ENCODE results near the gene FAM114A1. TPM values are rescaled to one million over a fixed set of nuclear protein-coding genes. Genes with fewer than 3 reads are reported as not detected.

The FAM114A1 gene
- total RNA-seq, 1 donor from 2014 or later, result 7.4 TPM

GRCh38 chr4:38902695-38903094, 35.1 kb downstream of the FAM114A1 start:
- no peak for TF ChIP-seq EZH2 (IDR thresholded peaks at IDR 0.05)
- TF ChIP-seq CTCF (IDR thresholded peaks at IDR 0.05), result peak; percentile 63
- Mint-ChIP-seq H3K36me3 (no peaks in the 10 kb centered on the region), H3K4me1 (peaks cover 4% of the 10 kb centered on the region), H3K27me3 (ENCODE audit: insufficient read depth, low read depth) (no peaks in the 10 kb centered on the region), H3K9me3 (no peaks in the 10 kb centered on the region), H3K27ac (no peak overlapping the region), H3K4me3 (no peak overlapping the region)
- Histone ChIP-seq H2AFZ (replicated peaks) (no peak overlapping the region), H3F3A (ENCODE audit: low read depth) (no peaks in the 10 kb centered on the region), H3K4me1 (no peaks in the 10 kb centered on the region), H3K9ac (no peak overlapping the region), H3K79me2 (ENCODE audit: low read depth) (no peaks in the 10 kb centered on the region), H3K27me3 (no peaks in the 10 kb centered on the region), H3K27ac (no peak overlapping the region), H4K20me1 (ENCODE audit: low read depth) (no peaks in the 10 kb centered on the region), H3K9me3 (ENCODE audit: low read depth) (no peaks in the 10 kb centered on the region), H3K4me3 (no peak overlapping the region), H3K4me2 (no peak overlapping the region), H3K36me3 (no peaks in the 10 kb centered on the region)
- DNase-seq (ENCODE audit: low spot score), result peak; percentile 21

- Histone ChIP-seq H3K27me3 (no peaks in the 10 kb centered on the region), H3K9ac (no peak overlapping the region), H3K4me3 (no peak overlapping the region), H3K9me3 (ENCODE audit: low read depth) (no peaks in the 10 kb centered on the region), H2AFZ (replicated peaks) (peak overlapping the region; percentile 32), H3F3A (ENCODE audit: low read depth) (no peaks in the 10 kb centered on the region), H3K27ac (no peak overlapping the region), H4K20me1 (ENCODE audit: low read depth) (no peaks in the 10 kb centered on the region), H3K4me1 (no peaks in the 10 kb centered on the region), H3K79me2 (ENCODE audit: low read depth) (no peaks in the 10 kb centered on the region), H3K4me2 (no peak overlapping the region), H3K36me3 (no peaks in the 10 kb centered on the region)
- Mint-ChIP-seq H3K4me3 (no peak overlapping the region), H3K4me1 (peaks cover 4% of the 10 kb centered on the region), H3K27me3 (ENCODE audit: insufficient read depth, low read depth) (no peaks in the 10 kb centered on the region), H3K27ac (no peak overlapping the region), H3K36me3 (no peaks in the 10 kb centered on the region), H3K9me3 (no peaks in the 10 kb centered on the region)
- no peak for DNase-seq (ENCODE audit: low spot score)
- no peak for TF ChIP-seq EZH2phosphoT487 (IDR thresholded peaks at IDR 0.05)
These were observed 36.6 kb downstream of the FAM114A1 start for GRCh38 chr4:38904090-38904666.

GRCh38 chr4:38904682-38905081, 37.1 kb downstream of the FAM114A1 start:
- no peak overlapping the region for H3K4me2 ChIP-seq
- no peaks in the 10 kb centered on the region for H3K9me3 Mint-ChIP-seq
- no peak for DNase-seq (ENCODE audit: low spot score)
- no peaks in the 10 kb centered on the region for H4K20me1 ChIP-seq (ENCODE audit: low read depth)
- no peak overlapping the region for H2AFZ ChIP-seq (replicated peaks)
- H3F3A ChIP-seq (ENCODE audit: low read depth), result no peaks in the 10 kb centered on the region
- no peak for TF ChIP-seq CTCF (IDR thresholded peaks at IDR 0.05)
- TF ChIP-seq EZH2phosphoT487 (IDR thresholded peaks at IDR 0.05), result no peak
- no peak for TF ChIP-seq EZH2 (IDR thresholded peaks at IDR 0.05)
- no peaks in the 10 kb centered on the region for H3K36me3 ChIP-seq
- no peaks in the 10 kb centered on the region for H3K79me2 ChIP-seq (ENCODE audit: low read depth)
- no peak overlapping the region for H3K4me3 ChIP-seq
- no peak overlapping the region for H3K4me3 Mint-ChIP-seq
- no peak overlapping the region for H3K9ac ChIP-seq
- H3K27me3 Mint-ChIP-seq (ENCODE audit: insufficient read depth, low read depth), result no peaks in the 10 kb centered on the region
- H3K4me1 Mint-ChIP-seq, result peaks cover 4% of the 10 kb centered on the region
- H3K9me3 ChIP-seq (ENCODE audit: low read depth), result no peaks in the 10 kb centered on the region
- H3K4me1 ChIP-seq, result no peaks in the 10 kb centered on the region
- no peak overlapping the region for H3K27ac ChIP-seq
- no peaks in the 10 kb centered on the region for H3K36me3 Mint-ChIP-seq
- no peak overlapping the region for H3K27ac Mint-ChIP-seq
- no peaks in the 10 kb centered on the region for H3K27me3 ChIP-seq

GRCh38 chr4:38905652-38906385, 38.2 kb downstream of the FAM114A1 start:
- H3K4me2 ChIP-seq, result no peak overlapping the region
- Mint-ChIP-seq H3K36me3 (no peaks in the 10 kb centered on the region), H3K4me1 (peaks cover 4% of the 10 kb centered on the region), H3K27me3 (ENCODE audit: insufficient read depth, low read depth) (no peaks in the 10 kb centered on the region), H3K27ac (peak overlapping the region; percentile 34), H3K4me3 (no peak overlapping the region), H3K9me3 (no peaks in the 10 kb centered on the region)
- H3K27ac ChIP-seq, result no peak overlapping the region
- no peaks in the 10 kb centered on the region for H3K36me3 ChIP-seq
- H2AFZ ChIP-seq (replicated peaks), result no peak overlapping the region
- no peaks in the 10 kb centered on the region for H4K20me1 ChIP-seq (ENCODE audit: low read depth)
- no peaks in the 10 kb centered on the region for H3K27me3 ChIP-seq
- no peaks in the 10 kb centered on the region for H3F3A ChIP-seq (ENCODE audit: low read depth)
- no peak for DNase-seq (ENCODE audit: low spot score)
- no peaks in the 10 kb centered on the region for H3K4me1 ChIP-seq
- no peaks in the 10 kb centered on the region for H3K9me3 ChIP-seq (ENCODE audit: low read depth)
- H3K79me2 ChIP-seq (ENCODE audit: low read depth), result no peaks in the 10 kb centered on the region
- no peak for TF ChIP-seq EZH2 (IDR thresholded peaks at IDR 0.05)
- H3K9ac ChIP-seq, result no peak overlapping the region
- no peak overlapping the region for H3K4me3 ChIP-seq

Measured in neural progenitor cell (in vitro differentiated cells).